Measurements from ENCODE around the gene MCMBP. TPM values are rescaled to one million over a fixed set of nuclear protein-coding genes. Genes with fewer than 3 reads are reported as not detected.

MCMBP gene
- total RNA-seq, 1 experiment from 2014 or later = 87.1 TPM

DNA sequence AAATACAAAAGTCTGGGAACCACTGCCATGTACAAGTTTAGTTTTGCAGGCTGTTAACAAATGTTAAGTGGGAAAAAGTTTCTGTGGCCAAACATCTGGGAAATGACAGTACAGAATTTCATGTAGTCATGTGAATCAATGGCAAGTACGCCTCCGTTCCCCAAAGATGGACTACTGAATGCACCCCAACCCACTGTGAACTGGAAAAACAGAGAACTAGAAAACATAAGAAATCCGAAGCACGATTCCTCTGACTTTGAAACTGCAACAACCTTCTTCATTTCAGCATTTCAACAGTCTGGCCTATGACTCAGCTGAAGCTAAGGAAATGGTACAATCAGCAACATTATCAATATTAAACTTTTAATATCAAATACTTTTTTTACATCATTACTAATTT lies 41.8 kb downstream of the MCMBP start:
- H3K18ac ChIP-seq (ENCODE audit: insufficient read length, low read depth, low read length) = no peak overlapping the region
- no peak overlapping the region for H3K4me2 ChIP-seq (ENCODE audit: insufficient read depth, insufficient read length, low read length)
- H4K5ac ChIP-seq (ENCODE audit: insufficient read length, low read depth, low read length) = no peak overlapping the region
- no CpG with 5 or more reads among the region's 4 CpGs for WGBS (ENCODE audit: extremely low coverage, insufficient read length, low lambda C conversion rate)
- no peaks in the 10 kb centered on the region for H3K4me1 ChIP-seq (ENCODE audit: insufficient read depth, low read length)
- H3K4ac ChIP-seq (ENCODE audit: low read depth, low read length) = no peak overlapping the region
- Mint-ChIP-seq H3K4me1 (no peaks in the 10 kb centered on the region), H3K4me3 (no peak overlapping the region), H3K9me3 (no peaks in the 10 kb centered on the region), H3K27ac (no peak overlapping the region; a peak in 1 of 7 replicates), H3K27me3 (ENCODE audit: low read depth) (no peaks in the 10 kb centered on the region), H3K36me3 (ENCODE audit: insufficient read depth in 1 of 3, low read depth in 3 of 3) (peaks cover 33 to 85% (median 73%) of the 10 kb centered on the region in 3 experiments; a peak in 6 of 7 replicates)
- H2BK120ac ChIP-seq (ENCODE audit: low read depth, low read length, poor library complexity, severe bottlenecking) = no peak overlapping the region
- no peak overlapping the region for H2BK15ac ChIP-seq (ENCODE audit: low read depth, low read length)
- H2AK5ac ChIP-seq (ENCODE audit: insufficient read length, low read length) = no peak overlapping the region
- H3K79me2 ChIP-seq (ENCODE audit: insufficient read depth, low read length) = no peaks in the 10 kb centered on the region
- no peak overlapping the region for H2BK12ac ChIP-seq (ENCODE audit: insufficient read length, low read depth, low read length)
- no peaks in the 10 kb centered on the region for H3K23me2 ChIP-seq (ENCODE audit: insufficient read length, low read depth, low read length, poor library complexity, severe bottlenecking)
- no peak overlapping the region for H3K27ac ChIP-seq (ENCODE audit: insufficient read length, low read depth, low read length)
- no peak overlapping the region for H4K91ac ChIP-seq (ENCODE audit: insufficient read length, low read depth, low read length)
- H3K9ac ChIP-seq (ENCODE audit: extremely low read depth, insufficient read length, low read length) = no peak overlapping the region
- H3T11ph ChIP-seq (ENCODE audit: low read length) = no peak overlapping the region
- TF ChIP-seq, protein P1, sequence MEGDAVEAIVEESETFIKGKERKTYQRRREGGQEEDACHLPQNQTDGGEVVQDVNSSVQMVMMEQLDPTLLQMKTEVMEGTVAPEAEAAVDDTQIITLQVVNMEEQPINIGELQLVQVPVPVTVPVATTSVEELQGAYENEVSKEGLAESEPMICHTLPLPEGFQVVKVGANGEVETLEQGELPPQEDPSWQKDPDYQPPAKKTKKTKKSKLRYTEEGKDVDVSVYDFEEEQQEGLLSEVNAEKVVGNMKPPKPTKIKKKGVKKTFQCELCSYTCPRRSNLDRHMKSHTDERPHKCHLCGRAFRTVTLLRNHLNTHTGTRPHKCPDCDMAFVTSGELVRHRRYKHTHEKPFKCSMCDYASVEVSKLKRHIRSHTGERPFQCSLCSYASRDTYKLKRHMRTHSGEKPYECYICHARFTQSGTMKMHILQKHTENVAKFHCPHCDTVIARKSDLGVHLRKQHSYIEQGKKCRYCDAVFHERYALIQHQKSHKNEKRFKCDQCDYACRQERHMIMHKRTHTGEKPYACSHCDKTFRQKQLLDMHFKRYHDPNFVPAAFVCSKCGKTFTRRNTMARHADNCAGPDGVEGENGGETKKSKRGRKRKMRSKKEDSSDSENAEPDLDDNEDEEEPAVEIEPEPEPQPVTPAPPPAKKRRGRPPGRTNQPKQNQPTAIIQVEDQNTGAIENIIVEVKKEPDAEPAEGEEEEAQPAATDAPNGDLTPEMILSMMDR (conservative IDR thresholded peaks at IDR 0.05) = no peak
- no peaks in the 10 kb centered on the region for H3K79me1 ChIP-seq (ENCODE audit: insufficient read depth, low read depth, low read length, poor library complexity, severe bottlenecking)
- H4K20me1 ChIP-seq (ENCODE audit: control insufficient read depth, insufficient read depth, insufficient read length) = no peaks in the 10 kb centered on the region
- H3K23ac ChIP-seq (ENCODE audit: insufficient read length, low read depth, low read length) = no peak overlapping the region
- no peaks in the 10 kb centered on the region for H3K9me3 ChIP-seq (ENCODE audit: control insufficient read depth, low read depth, low read length)
- H2BK5ac ChIP-seq (ENCODE audit: insufficient read length, low read length) = no peak overlapping the region
- no peaks in the 10 kb centered on the region for H3K27me3 ChIP-seq (ENCODE audit: insufficient read depth, low read length)
- no peak overlapping the region for H3K14ac ChIP-seq (ENCODE audit: insufficient read depth, low read length)
- no peak overlapping the region for H2BK20ac ChIP-seq (ENCODE audit: low read depth, low read length, poor library complexity, severe bottlenecking)
- no peak for DNase-seq
- no peak overlapping the region for H2AFZ ChIP-seq (ENCODE audit: low read length)
- H4K8ac ChIP-seq (replicated peaks; ENCODE audit: insufficient read length, low read depth, low read length) = no peak overlapping the region
- H3K56ac ChIP-seq (ENCODE audit: insufficient read length, low read depth, low read length) = no peak overlapping the region
